Common myeloid progenitor, CD34-positive (primary cell): Measurements from ENCODE around the gene KRT81.
A peak's percentile ranks its signal among the peaks of the same experiment; 100 is the strongest.

ENCODE experiments used
- CTCF ChIA-PET: fragments of 350-600 bp; sonication (Branson Sonifier 250); formaldehyde crosslinking; loops from one replicate; lab custom pipeline; 2021; ENCODE audit warnings: antibody characterized with exemption; lab: Charles Lee
- POLR2A ChIA-PET: fragments of 350-600 bp; sonication (Branson Sonifier 250); formaldehyde crosslinking; loops from one replicate; lab custom pipeline; 2021; ENCODE audit warnings: antibody characterized with exemption; lab: Charles Lee
- DNase-seq, 3 donors: peaks; one replicate each; pipeline versions ENCODE4 v3.0.0 to v3.0.0-alpha.2; 2013
- H3K27ac ChIP-seq, 2 experiments: 1 replicate in 1 of 2; 2 replicates in 1 of 2; pipeline ENCODE4 v1.7.0; 2013; ENCODE audit warnings: inconsistent platforms in 2 of 2, low read length in 2 of 2, mild to moderate bottlenecking in 2 of 2, low read depth in 1 of 2, moderate library complexity in 1 of 2; ENCODE audit not compliant: severe bottlenecking in 2 of 2, insufficient read depth in 1 of 2, poor library complexity in 1 of 2
- H3K27me3 ChIP-seq, 5 experiments: replicated peaks in 2 of 5; 1 replicate in 3 of 5; 2 replicates in 2 of 5; pipeline versions ENCODE4 v1.6.1 to v1.7.0; 2013; ENCODE audit warnings: low read length in 4 of 5, mild to moderate bottlenecking in 2 of 5, moderate library complexity in 2 of 5, inconsistent platforms in 1 of 5; ENCODE audit not compliant: insufficient read depth in 5 of 5, control insufficient read depth in 4 of 5
- H3K36me3 ChIP-seq, 4 experiments: 1 replicate in 2 of 4; 2 replicates in 2 of 4; pipeline versions ENCODE4 v1.6.1 to v1.7.0; 2013; ENCODE audit warnings: low read length in 3 of 4, control low read depth in 1 of 4, mild to moderate bottlenecking in 1 of 4; ENCODE audit not compliant: control insufficient read depth in 4 of 4, insufficient read depth in 4 of 4
- H3K4me1 ChIP-seq, 4 experiments: 1 replicate in 3 of 4; 2 replicates in 1 of 4; pipeline versions ENCODE4 v1.6.1 to v1.7.1; 2013; ENCODE audit warnings: low read length in 3 of 4, mild to moderate bottlenecking in 3 of 4, control low read depth in 1 of 4, inconsistent platforms in 1 of 4, moderate library complexity in 1 of 4; ENCODE audit not compliant: control insufficient read depth in 4 of 4, insufficient read depth in 4 of 4; ENCODE audit errors: control extremely low read depth in 1 of 4
- H3K4me3 ChIP-seq, 7 experiments: 1 replicate in 4 of 7; 2 replicates in 3 of 7; pipeline versions ENCODE4 v1.5.1 to v1.7.0; 2013; ENCODE audit warnings: mild to moderate bottlenecking in 7 of 7, low read length in 6 of 7, moderate library complexity in 6 of 7, inconsistent platforms in 2 of 7, low read depth in 2 of 7, control low read depth in 1 of 7; ENCODE audit not compliant: insufficient read depth in 4 of 7, control insufficient read depth in 1 of 7; ENCODE audit errors: extremely low read depth in 1 of 7
- H3K9me3 ChIP-seq, 5 experiments: 1 replicate in 4 of 5; 2 replicates in 1 of 5; pipeline versions ENCODE4 v1.6.1 to v1.7.1; 2013; ENCODE audit warnings: low read length in 4 of 5, mild to moderate bottlenecking in 2 of 5, inconsistent platforms in 1 of 5, low read depth in 1 of 5, moderate library complexity in 1 of 5; ENCODE audit not compliant: control insufficient read depth in 4 of 5, insufficient read depth in 2 of 5; ENCODE audit errors: control extremely low read depth in 1 of 5
- WGBS: methylation state at CpG from one replicate; pipeline ENCODE4 v1.1.5; 2013; ENCODE audit not compliant: insufficient coverage; 5-methylcytosine and 5-hydroxymethylcytosine counted together

The KRT81 gene

DNA sequence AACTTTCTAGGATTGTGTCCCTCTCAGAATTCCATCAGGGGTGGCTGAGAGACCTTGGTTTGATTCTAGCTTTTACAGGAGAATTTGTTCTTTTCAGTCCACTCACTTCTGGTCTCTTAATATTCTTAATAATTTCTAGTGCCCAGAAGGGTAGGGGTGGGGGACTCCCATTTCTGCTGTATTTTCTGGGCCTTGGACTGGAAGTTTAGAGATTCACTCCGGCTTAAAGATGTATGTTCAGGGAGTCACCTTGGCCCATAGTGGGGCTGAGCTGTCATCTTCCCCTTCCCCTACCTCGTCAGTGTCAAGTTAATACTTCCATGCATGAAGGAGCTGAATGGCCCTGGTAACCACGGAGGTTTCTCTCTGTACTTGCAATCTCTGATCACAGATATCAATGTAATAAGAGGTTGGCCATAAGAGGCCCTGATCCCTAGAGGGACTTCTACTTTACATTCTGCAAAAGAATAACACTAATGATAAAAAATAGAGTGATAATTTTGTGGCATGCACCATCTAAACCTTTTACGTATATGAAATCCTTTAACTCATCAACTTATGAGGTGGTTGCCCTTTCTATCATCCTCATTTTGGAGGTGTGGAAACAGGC is 6.7 kb downstream of the KRT81 start:
- CTCF ChIA-PET = interaction anchor here (0.6 to 5.0 kb wide), 13 partner anchors 9 to 613 kb away, joined by 3 to 45 read pairs (median 3); partner anchors contain the start of gene KRT86
- POLR2A ChIA-PET = no interaction called here
- no peak overlapping the region for H3K27ac ChIP-seq

DNA sequence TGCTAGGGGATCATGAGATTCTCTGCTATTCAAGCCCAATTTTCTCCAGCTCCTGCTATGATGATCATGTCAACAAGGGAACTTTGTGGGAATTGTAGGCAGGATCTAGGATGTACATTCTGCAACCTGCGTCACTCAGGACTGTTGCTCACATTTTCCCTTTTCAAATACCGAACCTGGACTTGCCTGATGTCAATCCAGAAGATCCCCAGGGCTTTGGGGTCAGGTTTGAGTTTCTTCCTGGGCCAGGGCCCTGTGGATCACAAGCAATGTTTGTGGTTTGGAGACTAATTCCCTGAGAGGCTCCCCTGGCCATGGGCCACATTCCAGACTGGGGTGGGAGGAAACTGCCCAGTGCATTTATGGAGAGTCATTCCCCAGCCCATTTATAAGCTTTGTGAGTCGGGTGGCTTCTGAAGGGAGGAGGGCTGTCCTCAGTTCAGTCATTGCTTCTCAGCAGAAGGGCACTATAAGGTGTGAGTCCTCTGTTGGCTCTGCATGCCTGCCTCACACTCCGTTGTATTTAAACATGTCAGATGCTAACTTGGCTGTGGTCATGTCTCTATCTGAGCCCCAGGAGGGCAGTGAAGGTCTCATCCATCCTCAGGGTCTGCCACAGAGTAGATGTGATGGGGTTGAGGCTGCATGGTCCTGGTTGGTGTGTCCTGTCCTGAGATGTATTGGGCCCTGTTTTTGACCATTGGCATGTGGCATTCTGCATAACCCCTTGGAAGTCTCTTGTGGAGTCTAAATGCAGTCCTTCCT is 10.4 kb downstream of the KRT81 start:
- WGBS = 93% methylated on average over 3 of the region's 4 CpGs
- ChIA-PET POLR2A (interaction anchor here (0.6 kb wide), 1 partner anchor 1146 kb away, joined by 4 read pairs; no protein-coding TSS in a partner anchor), CTCF (interaction anchor here (1.5 to 9.0 kb wide), 8 partner anchors 13 to 67 kb away, joined by 3 to 133 read pairs (median 30); no protein-coding TSS in a partner anchor)
- peaks cover 0 to 16% (median 10%) of the 10 kb centered on the region in 5 experiments for H3K27me3 ChIP-seq
- H3K27ac ChIP-seq = no peak overlapping the region
- H3K36me3 ChIP-seq = no peaks in the 10 kb centered on the region
- no peak for DNase-seq
- no peak overlapping the region for H3K4me3 ChIP-seq
- peaks cover 0 to 7% (median 0%) of the 10 kb centered on the region in 4 experiments for H3K4me1 ChIP-seq
- H3K9me3 ChIP-seq = no peaks in the 10 kb centered on the region

More for the DNA sequence above, 6.7 kb downstream of the KRT81 start:
- Histone ChIP-seq H3K27me3 (peaks cover 0 to 4% (median 1%) of the 10 kb centered on the region in 5 experiments), H3K4me1 (peaks cover 0 to 14% (median 11%) of the 10 kb centered on the region in 4 experiments), H3K9me3 (no peaks in the 10 kb centered on the region), H3K4me3 (no peak overlapping the region), H3K36me3 (no peaks in the 10 kb centered on the region)
- DNase-seq = no peak
- WGBS = no CpG with 5 or more reads among the region's 4 CpGs

DNA sequence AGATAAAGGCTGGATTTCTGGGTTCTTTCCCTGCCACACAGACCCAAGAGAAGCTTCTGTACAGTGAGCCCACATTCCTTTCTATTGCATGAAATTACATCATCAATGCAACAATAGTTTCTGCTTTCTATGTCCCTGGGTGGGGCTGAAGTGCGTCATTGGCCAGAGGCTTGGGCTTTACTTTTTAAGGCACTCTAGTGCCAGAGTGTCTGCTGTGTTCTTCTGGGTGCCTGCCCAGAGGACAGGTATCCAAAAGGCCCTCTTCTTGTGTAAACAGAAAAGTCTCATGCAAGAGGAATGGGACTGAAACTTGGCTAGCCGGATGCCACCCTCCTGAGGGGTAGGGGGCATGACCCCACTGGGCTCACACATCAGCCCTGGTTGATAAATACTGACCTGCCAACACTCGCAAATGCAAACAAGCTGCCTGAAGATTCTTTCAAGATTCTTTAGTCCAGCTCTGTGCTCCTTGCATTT is 11.0 kb downstream of the KRT81 start:
- POLR2A ChIA-PET = no interaction called here
- WGBS = 100% methylated on average over 2 of the region's 3 CpGs
- Histone ChIP-seq H3K9me3 (no peaks in the 10 kb centered on the region), H3K4me3 (no peak overlapping the region), H3K27me3 (peaks cover 0 to 20% (median 10%) of the 10 kb centered on the region in 5 experiments), H3K36me3 (no peaks in the 10 kb centered on the region), H3K27ac (no peak overlapping the region), H3K4me1 (peaks cover 0 to 7% (median 0%) of the 10 kb centered on the region in 4 experiments)
- CTCF ChIA-PET = interaction anchor here (1.0 to 9.0 kb wide), 16 partner anchors 10 to 120 kb away, joined by 3 to 133 read pairs (median 12); no protein-coding TSS in a partner anchor
- no peak for DNase-seq

DNA sequence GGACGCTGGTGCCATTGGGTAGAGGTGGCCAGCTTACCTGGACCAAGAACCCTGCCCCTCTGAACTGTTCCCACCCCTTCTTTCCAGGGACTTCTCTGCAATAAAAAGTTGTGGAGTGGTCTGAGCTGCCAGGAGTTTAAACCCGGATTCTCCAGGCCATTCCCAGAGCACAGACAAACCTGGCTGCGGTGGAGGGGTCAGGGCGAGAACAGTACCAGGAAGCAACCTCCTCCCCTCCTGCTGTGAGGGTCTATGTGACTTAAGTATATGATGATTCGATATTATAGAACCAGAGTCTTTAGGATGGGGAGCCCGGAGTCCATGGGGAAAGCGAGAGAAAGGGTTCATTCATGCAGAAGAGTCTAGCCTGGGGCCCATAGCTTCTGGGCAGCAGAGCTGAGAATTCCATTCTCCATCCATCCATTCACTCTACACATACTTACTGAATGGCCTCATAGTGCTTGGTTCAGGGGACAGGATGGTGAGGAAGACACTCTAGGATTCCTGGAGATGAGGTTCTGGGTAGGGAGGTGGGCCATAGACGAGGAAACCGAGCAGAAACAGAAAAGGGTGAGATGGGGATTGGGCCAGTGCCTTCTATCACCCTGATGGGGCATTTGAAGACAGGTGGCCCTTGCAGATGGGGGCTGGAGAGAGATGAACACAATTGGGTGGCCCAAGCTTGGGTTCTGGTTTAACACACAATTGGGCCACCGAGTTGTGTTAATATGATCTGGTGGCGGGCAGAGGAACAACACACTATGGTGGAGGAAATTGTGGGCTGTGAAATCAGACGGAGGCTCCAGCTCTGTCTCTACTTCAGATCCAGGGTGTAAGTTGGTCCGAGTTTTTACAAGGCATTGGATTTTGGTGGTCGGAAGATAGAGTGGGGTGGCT is 11.7 kb downstream of the KRT81 start:
- no peak for DNase-seq
- Histone ChIP-seq H3K4me3 (no peak overlapping the region), H3K9me3 (no peaks in the 10 kb centered on the region), H3K27ac (no peak overlapping the region), H3K27me3 (peaks cover 0 to 20% (median 10%) of the 10 kb centered on the region in 5 experiments), H3K36me3 (no peaks in the 10 kb centered on the region), H3K4me1 (peaks cover 0 to 7% (median 0%) of the 10 kb centered on the region in 4 experiments)
- POLR2A ChIA-PET = no interaction called here
- CTCF ChIA-PET = interaction anchor here (0.6 to 9.0 kb wide), 34 partner anchors 7 to 721 kb away, joined by 3 to 133 read pairs (median 5); partner anchors contain the start of gene KRT7
- 82% methylated on average over 6 of the region's 14 CpGs for WGBS

DNA sequence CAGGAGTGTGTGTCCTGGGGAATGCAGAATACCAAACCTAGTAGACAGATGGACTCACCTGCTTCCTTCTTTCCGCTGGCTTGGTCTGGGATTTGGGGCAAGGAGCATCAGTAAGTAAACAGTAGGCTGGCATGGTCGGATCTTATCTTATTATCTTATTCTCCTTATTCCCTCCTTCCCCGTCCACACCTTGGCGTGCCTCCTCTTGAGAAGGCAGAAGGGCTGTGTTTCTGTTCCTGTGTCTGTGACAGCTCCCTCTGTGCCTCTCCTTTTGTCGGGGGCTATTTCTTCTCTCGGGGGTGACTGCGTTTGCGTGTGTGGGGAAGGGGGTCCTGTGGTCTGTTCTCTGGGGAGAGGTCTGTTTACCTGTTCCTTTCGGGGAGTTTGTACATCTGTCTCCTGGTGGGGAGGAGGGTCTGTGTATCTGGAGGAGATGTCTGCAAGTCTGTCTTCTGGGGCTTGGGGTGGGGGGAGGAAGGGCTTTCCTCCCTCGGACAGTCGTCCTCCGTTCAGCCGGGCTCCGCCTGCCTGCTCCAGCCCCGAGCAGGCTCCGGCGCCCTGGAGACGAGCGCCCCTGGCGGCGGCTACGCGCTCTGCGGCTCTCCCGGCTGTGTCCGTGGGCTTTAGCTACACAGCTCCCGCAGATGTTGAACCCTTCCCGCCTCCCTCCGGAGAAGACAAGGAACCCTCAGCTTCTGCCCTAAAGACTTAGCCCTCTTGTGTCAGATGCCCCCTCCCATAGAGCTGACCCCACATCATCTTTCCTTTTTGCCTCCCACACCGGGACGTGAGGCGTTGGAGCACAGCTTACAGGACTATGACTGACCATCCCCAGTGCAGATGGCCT is 12.5 kb downstream of the KRT81 start:
- Histone ChIP-seq H3K27me3 (peaks cover 0 to 20% (median 10%) of the 10 kb centered on the region in 5 experiments), H3K36me3 (no peaks in the 10 kb centered on the region), H3K4me1 (peaks cover 0 to 7% (median 0%) of the 10 kb centered on the region in 4 experiments), H3K27ac (no peak overlapping the region), H3K4me3 (peak overlapping the region in 1 of 7 experiments; percentile 47), H3K9me3 (no peaks in the 10 kb centered on the region)
- POLR2A ChIA-PET = no interaction called here
- WGBS = 11% methylated on average over 21 of the region's 32 CpGs
- CTCF ChIA-PET = interaction anchor here (0.6 to 9.0 kb wide), 40 partner anchors 8 to 722 kb away, joined by 3 to 133 read pairs (median 5); partner anchors contain the start of gene KRT7
- DNase-seq = peak; percentile 45 to 69 (median 61)
